BLaER1 treated with 17β-estradiol and CSF1 and Interleukin-3, amounts not matched to agents 10 nM and 100 nM (cell line): ENCODE results near the gene ZYG11B.
A peak's percentile ranks its signal among the peaks of the same experiment; 100 is the strongest.
"Not testable (repeated sequence)": the region's sequence is repeated elsewhere in the genome, so short reads cannot be mapped to it uniquely, and the experiment has no call there.

Source experiments
- H3K27ac ChIP-seq, 11 experiments: shearing (Covaris generic); formaldehyde crosslinking; 2 replicates each; pipeline ENCODE4 v1.8.1; 2022
- H3K27me3 ChIP-seq, 11 experiments: shearing (Covaris generic); formaldehyde crosslinking; 2 replicates each; pipeline ENCODE4 v1.8.1; 2022
- H3K36me3 ChIP-seq, 11 experiments: shearing (Covaris generic); formaldehyde crosslinking; 2 replicates each; pipeline ENCODE4 v1.8.1; 2022
- H3K4me1 ChIP-seq, 10 experiments: shearing (Covaris generic); formaldehyde crosslinking; 2 replicates each; pipeline ENCODE4 v1.8.1; 2022
- H3K4me2 ChIP-seq, 11 experiments: shearing (Covaris generic); formaldehyde crosslinking; 2 replicates each; pipeline ENCODE4 v1.8.1; 2022
- H3K4me3 ChIP-seq, 10 experiments: shearing (Covaris generic); formaldehyde crosslinking; 2 replicates each; pipeline ENCODE4 v1.8.1; 2022
- H3K9ac ChIP-seq, 11 experiments: shearing (Covaris generic); formaldehyde crosslinking; 2 replicates each; pipeline ENCODE4 v1.8.1; 2022
- H3K9me3 ChIP-seq, 11 experiments: shearing (Covaris generic); formaldehyde crosslinking; replicated peaks in 1 of 11; 2 replicates each; pipeline ENCODE4 v1.8.1; 2022
- H4K20me1 ChIP-seq, 11 experiments: shearing (Covaris generic); formaldehyde crosslinking; 2 replicates each; pipeline ENCODE4 v1.8.1; 2022
- Cebpa-rat ChIP-seq, 11 experiments: shearing (Covaris generic); IDR thresholded peaks; 2 replicates each; pipeline ENCODE4 v1.8.1; 2022

ZYG11B gene

DNA sequence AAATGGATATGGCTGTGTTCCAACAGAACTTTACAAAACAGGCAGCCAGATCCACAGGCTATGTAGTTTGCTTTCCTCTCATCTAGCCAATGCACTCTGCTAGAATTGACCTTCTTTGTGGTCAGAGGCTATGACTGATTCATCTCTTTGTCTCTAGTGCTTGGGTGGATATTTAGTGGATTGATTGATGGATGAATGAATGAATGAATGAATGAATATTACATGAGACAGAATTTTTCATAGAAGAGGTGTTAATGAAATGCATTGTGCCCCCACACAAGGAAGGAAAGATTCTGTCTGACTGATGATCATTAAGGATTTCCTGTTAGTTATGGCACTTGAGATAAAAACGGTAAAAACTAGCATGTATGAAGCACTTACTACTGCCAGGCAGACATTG lies 65.8 kb downstream of the ZYG11B start:
- H3K9me3 ChIP-seq = no peaks in the 10 kb centered on the region
- no peak overlapping the region for H3K9ac ChIP-seq
- H3K36me3 ChIP-seq = peaks cover 59 to 96% (median 83%) of the 10 kb centered on the region in 11 experiments
- H3K27me3 ChIP-seq = no peaks in the 10 kb centered on the region
- no peak overlapping the region for H3K27ac ChIP-seq
- peaks cover 0 to 7% (median 0%) of the 10 kb centered on the region in 10 experiments; a peak in 1 of 20 replicates for H3K4me1 ChIP-seq
- H3K4me3 ChIP-seq = no peak overlapping the region
- no peaks in the 10 kb centered on the region for H4K20me1 ChIP-seq
- H3K4me2 ChIP-seq = 0 out of 22 replicates have a peak overlapping the region, but pooled peaks of 1 of the 11 experiments have one; percentile 8
- no peak for TF ChIP-seq Cebpa-rat (IDR thresholded peaks at IDR 0.05)

DNA sequence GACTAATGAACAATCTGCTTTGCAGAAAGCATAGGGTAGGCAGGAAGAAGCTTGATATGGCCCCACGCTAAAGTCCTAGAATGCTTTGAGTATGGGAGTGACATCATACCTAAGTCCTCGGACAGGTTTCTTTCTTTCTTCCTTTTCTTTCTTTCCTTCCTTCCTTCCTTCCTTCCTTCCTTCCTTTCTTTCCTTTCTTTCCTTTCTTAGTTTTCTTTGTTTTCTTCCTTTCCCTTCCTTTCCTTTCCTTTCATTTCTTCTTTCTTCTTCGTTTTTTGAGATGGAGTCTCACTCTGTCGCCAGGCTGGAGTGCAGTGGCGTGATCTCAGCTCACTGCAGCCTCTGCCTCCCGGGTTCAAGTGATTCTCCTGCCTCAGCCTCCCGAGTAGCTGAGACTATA lies 67.5 kb downstream of the ZYG11B start:
- H3K36me3 ChIP-seq = peaks cover 64 to 92% (median 82%) of the 10 kb centered on the region in 11 experiments
- not testable (repeated sequence) for H3K4me2 ChIP-seq, H4K20me1 ChIP-seq, H3K27me3 ChIP-seq, H3K9me3 ChIP-seq, H3K27ac ChIP-seq, H3K4me1 ChIP-seq, H3K4me3 ChIP-seq, H3K9ac ChIP-seq

DNA sequence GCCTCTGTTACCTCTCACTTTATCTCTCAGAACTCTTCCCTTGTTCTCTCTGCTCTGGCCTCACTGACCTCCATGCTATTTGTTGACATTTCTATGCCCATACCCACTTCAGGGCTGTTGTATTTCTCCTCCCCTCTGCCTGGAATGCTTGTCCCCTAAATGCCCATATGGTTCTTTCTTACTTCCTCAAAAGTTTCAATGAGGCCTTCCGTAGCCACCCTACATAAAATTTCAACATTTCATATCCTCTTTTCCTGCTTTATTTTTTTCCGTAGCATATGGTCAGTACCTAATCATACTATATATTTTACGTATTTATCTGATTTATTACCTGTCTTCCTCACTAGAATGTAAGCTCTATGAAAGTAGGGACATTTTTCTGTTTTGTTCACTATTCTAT lies 69.2 kb downstream of the ZYG11B start:
- Histone ChIP-seq H3K4me3 (no peak overlapping the region), H3K4me1 (peaks cover 0 to 7% (median 0%) of the 10 kb centered on the region in 10 experiments; a peak in 1 of 20 replicates), H3K27ac (no peak overlapping the region), H3K4me2 (no peak overlapping the region), H4K20me1 (no peaks in the 10 kb centered on the region), H3K9me3 (no peaks in the 10 kb centered on the region), H3K9ac (no peak overlapping the region), H3K27me3 (no peaks in the 10 kb centered on the region), H3K36me3 (peaks cover 53 to 90% (median 70%) of the 10 kb centered on the region in 11 experiments)
- no peak for TF ChIP-seq Cebpa-rat (IDR thresholded peaks at IDR 0.05)

DNA sequence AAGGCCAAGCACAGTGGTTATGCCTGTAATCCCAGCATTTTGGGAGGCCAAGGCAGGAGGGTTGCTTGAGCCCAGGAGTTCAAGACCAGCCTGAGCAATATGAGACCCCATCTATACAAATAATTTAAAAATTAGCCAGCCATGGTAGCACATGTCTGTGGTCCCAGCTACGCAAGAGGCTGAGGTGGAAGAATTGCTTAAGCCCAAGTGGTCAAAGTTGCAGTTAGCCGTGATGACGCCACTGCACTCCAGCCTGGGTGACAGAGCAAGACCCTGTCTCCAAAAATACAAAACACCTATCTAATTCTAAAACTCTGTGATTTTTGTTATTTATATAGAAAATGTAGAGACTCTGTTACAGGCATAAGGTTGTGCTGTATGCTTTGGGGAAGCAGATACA lies 72.1 kb downstream of the ZYG11B start:
- Histone ChIP-seq H4K20me1 (no peaks in the 10 kb centered on the region), H3K4me3 (no peak overlapping the region), H3K4me2 (no peak overlapping the region; a peak in 1 of 22 replicates), H3K27ac (no peak overlapping the region; a peak in 1 of 22 replicates), H3K4me1 (peaks cover 0 to 7% (median 0%) of the 10 kb centered on the region in 10 experiments; a peak in 1 of 20 replicates), H3K27me3 (no peaks in the 10 kb centered on the region), H3K36me3 (peaks cover 48 to 83% (median 61%) of the 10 kb centered on the region in 11 experiments), H3K9me3 (no peaks in the 10 kb centered on the region), H3K9ac (no peak overlapping the region)
- TF ChIP-seq Cebpa-rat (IDR thresholded peaks at IDR 0.05) = no peak

DNA sequence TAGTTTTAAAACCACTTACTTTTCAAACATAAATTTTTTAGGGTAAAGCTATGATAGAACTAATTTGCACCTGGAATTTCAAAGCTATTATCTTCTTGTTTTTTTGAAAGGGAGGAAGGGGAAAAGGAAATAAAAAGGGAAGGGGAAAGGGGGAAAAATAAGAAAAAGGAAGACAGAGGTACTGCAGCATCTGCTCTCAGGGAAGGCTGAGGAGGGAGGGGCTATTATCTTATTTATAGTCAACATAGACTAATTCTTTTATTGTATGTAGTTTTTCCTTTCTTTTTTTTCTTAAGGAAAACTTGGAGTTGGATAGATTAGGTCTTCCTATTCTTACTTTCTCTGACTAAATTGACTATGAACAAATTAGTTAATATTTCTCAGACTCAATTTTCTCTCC lies 74.8 kb downstream of the ZYG11B start:
- Histone ChIP-seq H3K9ac (no peak overlapping the region), H3K4me2 (no peak overlapping the region), H3K9me3 (no peaks in the 10 kb centered on the region), H3K4me1 (no peaks in the 10 kb centered on the region), H3K36me3 (peaks cover 45 to 79% (median 62%) of the 10 kb centered on the region in 11 experiments), H3K27ac (no peak overlapping the region), H3K4me3 (no peak overlapping the region), H3K27me3 (no peaks in the 10 kb centered on the region), H4K20me1 (no peaks in the 10 kb centered on the region)
- no peak for TF ChIP-seq Cebpa-rat (IDR thresholded peaks at IDR 0.05)

DNA sequence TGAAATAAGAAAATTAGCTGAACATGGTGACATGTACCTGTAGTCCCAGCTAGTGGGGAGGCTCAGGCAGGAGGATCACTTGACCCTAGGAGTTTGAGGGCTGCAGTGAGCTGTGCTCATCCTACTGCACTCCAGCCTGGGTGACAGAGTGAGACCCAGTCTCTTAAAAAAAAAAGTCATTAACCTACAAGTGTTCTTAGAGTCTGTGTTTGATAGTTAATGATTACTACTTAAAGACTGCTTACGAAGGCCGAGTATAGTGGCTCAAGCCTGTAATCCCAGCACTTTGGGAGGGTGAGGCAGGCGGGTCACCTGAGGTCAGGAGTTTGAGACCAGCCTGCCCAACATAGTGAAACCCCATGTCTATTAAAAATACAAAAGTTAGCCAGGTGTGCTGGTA lies 77.8 kb downstream of the ZYG11B start:
- not testable (repeated sequence) for H3K27me3 ChIP-seq, H3K9me3 ChIP-seq, H3K9ac ChIP-seq, H3K4me2 ChIP-seq, H3K27ac ChIP-seq, H3K4me3 ChIP-seq, H4K20me1 ChIP-seq, H3K4me1 ChIP-seq
- H3K36me3 ChIP-seq = peaks cover 35 to 82% (median 51%) of the 10 kb centered on the region in 11 experiments

DNA sequence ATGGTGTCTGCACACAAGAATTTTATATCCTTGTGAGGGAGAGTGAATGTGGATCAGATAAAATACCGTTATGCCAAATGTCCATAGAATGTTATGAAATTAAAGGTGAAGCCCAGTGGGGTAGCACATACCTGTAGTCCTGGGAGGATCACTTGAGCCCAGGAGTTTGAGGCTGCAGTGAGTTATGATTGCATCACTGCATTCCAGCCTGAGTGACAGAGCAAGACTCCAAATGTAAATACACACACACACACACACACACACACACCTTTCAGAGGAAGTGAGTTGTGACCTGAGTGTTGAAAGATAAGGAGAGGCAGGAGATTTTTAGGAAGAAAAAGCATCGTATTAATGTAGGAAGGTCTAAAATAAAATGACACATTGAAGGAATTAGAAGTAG lies 88.2 kb downstream of the ZYG11B start:
- no peak for TF ChIP-seq Cebpa-rat (IDR thresholded peaks at IDR 0.05)
- no peak overlapping the region for H3K4me2 ChIP-seq
- H3K36me3 ChIP-seq = peaks cover 67 to 90% (median 78%) of the 10 kb centered on the region in 11 experiments
- no peaks in the 10 kb centered on the region for H3K27me3 ChIP-seq
- H3K27ac ChIP-seq = no peak overlapping the region
- H3K9ac ChIP-seq = no peak overlapping the region
- H3K9me3 ChIP-seq = no peaks in the 10 kb centered on the region
- H4K20me1 ChIP-seq = no peaks in the 10 kb centered on the region
- no peaks in the 10 kb centered on the region for H3K4me1 ChIP-seq
- no peak overlapping the region for H3K4me3 ChIP-seq

DNA sequence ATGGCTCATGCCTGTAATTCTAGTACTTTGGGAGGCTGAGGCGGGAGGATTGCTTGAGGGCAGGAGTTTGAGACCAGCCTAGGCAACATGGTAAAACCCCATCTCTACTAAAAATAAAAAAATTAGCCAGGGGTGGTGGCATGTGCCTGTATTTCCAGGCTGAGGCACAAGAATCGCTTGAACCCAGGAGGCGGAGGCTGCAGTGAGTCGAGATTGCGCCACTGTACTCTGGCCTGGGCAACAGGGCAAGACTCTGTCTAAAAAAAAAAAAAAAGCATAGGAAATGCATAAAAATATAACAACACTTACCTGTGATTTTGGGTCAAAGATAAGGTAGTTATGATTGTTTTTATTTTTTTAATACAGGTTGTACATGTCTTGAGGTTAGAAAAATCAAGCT lies 94.6 kb downstream of the ZYG11B start:
- H3K36me3 ChIP-seq = peaks cover 55 to 78% (median 65%) of the 10 kb centered on the region in 11 experiments
- H3K9ac ChIP-seq, H3K4me3 ChIP-seq, H3K27ac ChIP-seq, H3K4me1 ChIP-seq, H3K27me3 ChIP-seq, H3K9me3 ChIP-seq, H4K20me1 ChIP-seq, H3K4me2 ChIP-seq: not testable (repeated sequence)

DNA sequence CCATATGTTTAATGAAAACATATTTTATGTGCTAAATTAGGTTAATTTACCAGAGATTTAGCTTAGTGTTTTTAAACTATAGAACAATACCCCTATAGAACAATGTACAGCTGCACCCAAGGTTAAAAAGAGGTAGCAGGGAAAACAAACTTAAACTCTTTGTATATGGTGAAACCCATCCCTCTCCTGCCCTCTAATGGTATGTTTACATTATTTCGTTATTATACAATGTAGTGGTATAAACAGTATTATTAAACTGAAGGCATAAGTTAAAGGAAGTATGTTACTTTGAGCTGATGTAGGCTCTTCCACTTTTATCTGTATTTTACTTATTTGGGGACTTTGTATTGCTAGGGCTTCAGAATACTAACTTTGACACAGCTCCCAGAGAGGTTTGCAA lies 99.6 kb downstream of the ZYG11B start:
- no peaks in the 10 kb centered on the region for H3K4me1 ChIP-seq
- H3K9ac ChIP-seq = no peak overlapping the region
- H3K4me2 ChIP-seq = no peak overlapping the region
- no peaks in the 10 kb centered on the region for H3K27me3 ChIP-seq
- TF ChIP-seq Cebpa-rat (IDR thresholded peaks at IDR 0.05) = no peak
- no peaks in the 10 kb centered on the region for H3K9me3 ChIP-seq
- peaks cover 14 to 44% (median 21%) of the 10 kb centered on the region in 11 experiments for H3K36me3 ChIP-seq
- no peak overlapping the region for H3K27ac ChIP-seq
- no peak overlapping the region for H3K4me3 ChIP-seq
- H4K20me1 ChIP-seq = no peaks in the 10 kb centered on the region

DNA sequence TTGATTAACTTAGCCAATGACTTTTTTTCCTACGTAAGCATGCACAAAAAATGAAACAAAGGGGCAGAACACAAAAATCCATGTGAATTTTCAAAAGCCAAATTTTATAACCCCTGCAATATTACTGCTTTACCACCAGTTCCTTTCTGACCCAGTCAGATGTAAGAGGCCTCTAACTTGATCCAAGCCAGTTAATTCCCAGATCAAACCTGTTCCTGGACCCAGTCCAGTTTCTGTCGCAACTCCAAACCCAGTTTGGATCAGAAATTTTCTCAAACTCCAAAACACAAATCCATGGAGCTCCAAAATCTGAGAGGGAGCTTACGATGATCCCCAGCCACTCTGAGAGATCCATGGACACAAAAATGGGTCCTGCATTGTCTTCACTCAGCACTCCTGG lies 108.5 kb downstream of the ZYG11B start:
- Histone ChIP-seq H3K27me3 (no peaks in the 10 kb centered on the region), H3K9me3 (no peaks in the 10 kb centered on the region), H3K9ac (no peak overlapping the region), H3K4me2 (no peak overlapping the region), H4K20me1 (no peaks in the 10 kb centered on the region), H3K36me3 (no peaks in the 10 kb centered on the region), H3K4me3 (no peak overlapping the region), H3K27ac (no peak overlapping the region), H3K4me1 (no peaks in the 10 kb centered on the region)
- TF ChIP-seq Cebpa-rat (IDR thresholded peaks at IDR 0.05) = no peak
